ENCODE data around the gene FOXD2.

Gene FOXD2

DNA sequence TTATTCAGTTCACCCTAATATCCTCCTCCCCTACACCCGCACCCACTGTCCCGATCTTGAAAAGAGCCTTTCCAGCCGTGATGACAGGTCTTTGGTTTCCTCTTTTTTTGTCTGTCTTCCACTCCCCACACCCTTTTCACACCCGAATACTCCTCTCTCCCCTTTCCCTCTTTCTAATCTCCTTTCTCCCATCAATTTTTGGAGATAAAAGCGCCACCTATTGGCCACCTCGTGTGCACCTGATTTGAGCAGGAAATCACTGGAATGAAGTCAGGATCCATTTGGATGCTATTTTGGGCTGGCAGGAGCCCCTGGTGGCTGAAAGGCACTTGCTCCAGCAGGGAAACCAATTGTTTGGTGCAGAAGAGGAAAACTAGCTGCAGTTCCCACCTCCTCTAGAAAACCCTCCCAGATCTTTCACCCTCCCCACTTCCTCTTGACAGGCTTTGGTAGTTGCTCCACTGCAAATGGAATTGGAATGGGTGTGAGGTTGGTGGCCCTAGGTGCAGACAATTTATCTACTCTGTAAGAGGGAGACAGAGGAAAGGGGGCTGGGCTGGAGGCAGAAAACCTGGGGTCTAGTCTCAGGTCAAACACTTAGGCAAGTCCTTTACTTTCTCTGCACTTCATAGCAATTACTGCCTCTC, 13.4 kb upstream of the FOXD2 start:
- H3K4me3 ChIP-seq (ENCODE audit: low read length): no peak overlapping the region
- DNase-seq (ENCODE audit: low read depth): peak; percentile 61
- TF ChIP-seq, protein P1, sequence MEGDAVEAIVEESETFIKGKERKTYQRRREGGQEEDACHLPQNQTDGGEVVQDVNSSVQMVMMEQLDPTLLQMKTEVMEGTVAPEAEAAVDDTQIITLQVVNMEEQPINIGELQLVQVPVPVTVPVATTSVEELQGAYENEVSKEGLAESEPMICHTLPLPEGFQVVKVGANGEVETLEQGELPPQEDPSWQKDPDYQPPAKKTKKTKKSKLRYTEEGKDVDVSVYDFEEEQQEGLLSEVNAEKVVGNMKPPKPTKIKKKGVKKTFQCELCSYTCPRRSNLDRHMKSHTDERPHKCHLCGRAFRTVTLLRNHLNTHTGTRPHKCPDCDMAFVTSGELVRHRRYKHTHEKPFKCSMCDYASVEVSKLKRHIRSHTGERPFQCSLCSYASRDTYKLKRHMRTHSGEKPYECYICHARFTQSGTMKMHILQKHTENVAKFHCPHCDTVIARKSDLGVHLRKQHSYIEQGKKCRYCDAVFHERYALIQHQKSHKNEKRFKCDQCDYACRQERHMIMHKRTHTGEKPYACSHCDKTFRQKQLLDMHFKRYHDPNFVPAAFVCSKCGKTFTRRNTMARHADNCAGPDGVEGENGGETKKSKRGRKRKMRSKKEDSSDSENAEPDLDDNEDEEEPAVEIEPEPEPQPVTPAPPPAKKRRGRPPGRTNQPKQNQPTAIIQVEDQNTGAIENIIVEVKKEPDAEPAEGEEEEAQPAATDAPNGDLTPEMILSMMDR (conservative IDR thresholded peaks at IDR 0.05; ENCODE audit: low read length): peak; percentile 79

DNA sequence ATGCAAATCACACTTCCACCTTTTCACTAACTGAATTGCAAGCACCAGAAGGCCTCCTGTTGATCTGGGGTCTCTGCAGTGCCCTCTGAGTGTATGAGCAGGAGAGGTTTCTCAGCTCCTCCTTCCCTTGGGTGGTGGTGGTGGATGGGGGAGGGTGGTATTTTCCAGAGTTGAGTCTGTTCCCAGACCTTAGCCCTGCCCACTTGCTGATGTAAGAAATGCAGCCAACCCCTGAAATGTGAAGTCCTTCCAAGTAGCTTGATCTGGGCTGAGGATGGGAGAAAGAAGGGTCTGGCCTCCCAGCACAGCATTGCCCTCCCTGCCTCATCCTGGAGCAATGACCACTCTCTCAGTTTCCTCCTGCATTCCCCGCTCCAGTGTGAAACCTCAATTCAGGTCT, 6.3 kb upstream of the FOXD2 start:
- DNase-seq (ENCODE audit: low read depth): peak; percentile 78
- H3K4me3 ChIP-seq (ENCODE audit: low read length): no peak overlapping the region
- TF ChIP-seq, protein P1 (conservative IDR thresholded peaks at IDR 0.05; ENCODE audit: low read length): no peak

DNA sequence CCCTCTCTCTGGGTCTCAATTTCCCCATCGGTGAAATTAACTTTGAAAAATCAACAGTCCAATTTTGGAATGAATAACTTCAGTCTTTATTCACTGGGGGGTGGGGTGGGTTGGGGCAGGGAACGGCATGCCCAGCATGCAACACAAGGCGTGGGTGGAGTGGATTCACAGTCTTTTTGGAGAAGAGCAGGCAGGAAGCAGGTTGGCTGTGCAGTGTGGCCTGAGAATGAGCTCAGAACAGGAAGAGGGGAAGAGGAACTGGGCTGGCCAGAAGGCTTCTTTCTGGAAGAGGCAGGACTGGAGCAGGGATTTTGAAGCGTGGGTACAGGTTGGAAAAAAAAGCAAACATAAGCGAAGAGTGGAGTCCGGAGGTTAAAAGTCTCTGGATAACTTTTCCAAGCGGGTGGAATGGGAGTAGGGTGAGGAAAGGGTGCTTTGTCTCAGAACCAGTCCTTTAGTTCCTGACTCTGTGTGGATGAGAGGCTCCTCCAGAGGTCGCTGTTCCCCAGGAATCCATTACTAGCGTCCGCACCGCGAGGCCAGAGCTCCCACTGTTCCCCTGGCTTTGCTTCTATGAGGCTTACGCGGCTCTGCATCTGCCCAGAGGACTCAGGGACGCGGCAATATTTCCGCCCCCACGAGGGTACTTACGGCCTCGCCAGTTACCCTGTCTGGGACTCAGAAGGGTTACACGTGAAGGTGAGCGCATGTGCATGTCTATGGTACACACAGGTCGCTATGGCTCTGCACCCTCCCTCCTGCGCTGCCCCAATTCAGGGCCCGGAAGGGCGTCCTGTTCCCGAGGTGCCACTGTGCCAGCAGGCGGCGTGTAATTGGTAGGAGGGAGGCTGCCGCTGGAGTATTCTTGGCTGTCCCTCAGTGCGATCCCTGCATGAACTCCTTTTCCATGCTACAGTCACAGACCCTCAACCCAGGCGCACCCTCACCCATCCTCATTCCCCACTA, 5.5 kb upstream of the FOXD2 start:
- DNase-seq (ENCODE audit: low read depth): peak; percentile 72
- peak overlapping the region; percentile 39 for H3K4me3 ChIP-seq (ENCODE audit: low read length)
- TF ChIP-seq, protein P1 (conservative IDR thresholded peaks at IDR 0.05; ENCODE audit: low read length): peak; percentile 87

DNA sequence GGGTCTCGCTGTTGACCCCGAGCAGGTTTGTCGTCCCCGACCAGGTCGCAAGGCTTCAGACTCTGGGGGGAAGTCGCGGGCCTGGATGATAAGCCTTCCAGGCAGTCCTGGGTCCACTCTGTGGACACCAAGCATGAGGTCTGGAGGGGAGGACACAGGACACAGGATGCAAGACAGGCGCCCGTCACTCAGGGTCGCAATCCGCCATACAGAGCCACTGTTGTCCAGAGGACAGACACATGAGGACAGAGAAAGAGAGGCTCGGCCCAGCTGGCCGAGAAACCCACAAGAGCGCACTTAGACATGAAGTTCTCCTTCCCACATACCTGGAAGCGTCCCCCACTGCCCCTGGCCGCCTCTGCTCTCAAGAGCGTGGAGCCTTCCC, 4.8 kb upstream of the FOXD2 start:
- TF ChIP-seq, protein P1 (conservative IDR thresholded peaks at IDR 0.05; ENCODE audit: low read length): no peak
- H3K4me3 ChIP-seq (ENCODE audit: low read length): peak overlapping the region; percentile 39; the same call in 1 of the 2 replicates
- DNase-seq (ENCODE audit: low read depth): no peak

DNA sequence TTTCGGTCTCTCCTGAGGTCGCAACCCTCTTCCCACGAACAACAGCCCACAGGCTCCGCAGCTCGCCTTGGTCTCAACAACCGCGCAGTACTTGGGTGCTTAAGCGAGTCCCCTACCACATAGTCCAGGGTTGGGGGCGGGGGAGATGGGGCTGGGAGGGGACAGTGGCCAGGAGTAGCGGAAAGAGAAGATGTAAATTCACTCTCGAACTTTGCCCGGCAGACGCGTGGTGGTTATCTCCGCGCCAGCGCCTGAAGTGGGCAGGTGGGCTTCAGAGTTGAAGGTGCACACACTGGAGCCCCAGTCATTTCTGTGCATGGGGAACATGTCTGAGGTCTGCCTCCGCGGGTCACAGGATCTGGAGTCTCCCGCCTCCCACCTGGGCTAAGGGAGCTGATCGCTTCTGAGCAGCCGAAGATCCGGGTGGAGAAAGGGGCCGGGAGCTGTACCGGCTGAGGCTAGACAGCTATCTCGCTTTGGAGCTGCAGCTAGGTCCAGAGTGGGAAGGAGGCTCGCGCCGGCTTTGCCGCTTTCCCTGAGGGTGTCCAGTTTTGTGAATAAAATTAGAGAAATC, 4.3 kb upstream of the FOXD2 start:
- TF ChIP-seq, protein P1 (conservative IDR thresholded peaks at IDR 0.05; ENCODE audit: low read length): no peak
- peak overlapping the region; percentile 31 for H3K4me3 ChIP-seq (ENCODE audit: low read length)
- no peak for DNase-seq (ENCODE audit: low read depth)

DNA sequence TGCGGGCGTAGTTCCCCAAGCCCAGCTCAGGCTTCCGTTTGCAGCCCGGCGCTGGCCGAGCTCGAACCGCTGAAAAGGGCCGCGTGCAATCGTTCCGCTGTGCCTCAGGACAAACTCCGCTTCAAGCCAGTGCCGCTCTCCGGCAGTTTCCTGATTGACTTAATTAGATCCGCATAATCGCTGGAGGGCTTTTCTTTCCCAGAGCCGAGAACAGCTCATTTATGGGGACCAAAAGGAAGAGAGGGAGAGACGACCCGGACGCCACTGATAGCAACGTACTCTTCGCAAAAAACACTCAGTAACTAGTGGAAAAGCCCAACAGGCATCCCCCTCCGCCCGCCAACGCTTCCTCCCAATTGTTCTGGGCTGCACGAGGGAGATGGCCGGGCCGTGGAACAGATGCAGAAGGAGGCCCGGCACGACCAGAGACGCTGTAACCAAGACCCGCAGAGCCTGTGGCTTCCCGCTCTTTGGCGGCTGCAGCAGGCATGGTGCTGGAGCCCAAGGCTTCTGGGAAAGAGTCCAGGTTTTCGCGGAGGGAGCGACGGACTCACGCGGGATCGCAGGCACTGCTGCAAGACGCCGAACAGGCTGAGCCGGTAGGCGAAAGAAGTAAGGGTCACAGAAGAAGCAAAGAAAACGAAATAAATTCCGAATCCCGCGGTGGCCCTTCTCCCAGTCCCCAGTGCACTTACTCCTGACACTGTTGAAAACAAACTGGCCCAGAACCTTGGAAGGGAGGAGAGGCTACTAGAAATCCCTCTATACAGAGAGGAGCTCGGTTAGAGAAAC, 3.6 kb upstream of the FOXD2 start:
- TF ChIP-seq, protein P1 (conservative IDR thresholded peaks at IDR 0.05; ENCODE audit: low read length): no peak
- DNase-seq (ENCODE audit: low read depth): peak; percentile 70
- peak overlapping the region; percentile 31 for H3K4me3 ChIP-seq (ENCODE audit: low read length)

All from AG10803 (cell line).